Gastroesophageal sphincter (tissue), 4 donors: Measurements from ENCODE around the gene RBBP8NL. TPM values are rescaled to one million over a fixed set of nuclear protein-coding genes. Genes with fewer than 3 reads are reported as not detected.

Experiments used
- ATAC-seq: fragments of 150-250 bp; one replicate; pipeline ENCODE4 v1.9.1; 2016; ENCODE audit warnings: mild to moderate bottlenecking, moderate library complexity
- H3K27ac ChIP-seq, 4 donors: fragments of 200-600 bp; sonication (generic) in 3 of 4; 1 replicate in 3 of 4; 2 replicates in 1 of 4; pipeline ENCODE4 v1.5.1; 2016 to 2019
- H3K27me3 ChIP-seq: fragments of 200-600 bp; sonication (generic); one replicate; pipeline ENCODE4 v1.5.1; 2019
- H3K36me3 ChIP-seq, 2 donors: fragments of 200-600 bp; sonication (generic); one replicate each; pipeline ENCODE4 v1.5.1; 2019; ENCODE audit warnings: control low read depth in 1 of 2
- H3K4me1 ChIP-seq, 3 donors: fragments of 200-600 bp; sonication (generic); 1 replicate in 2 of 3; 2 replicates in 1 of 3; pipeline ENCODE4 v1.5.1; 2016 to 2019; ENCODE audit warnings: control low read depth in 2 of 3
- H3K4me3 ChIP-seq, 2 donors: fragments of 200-600 bp; sonication (generic); one replicate each; pipeline ENCODE4 v1.5.1; 2019; ENCODE audit warnings: mild to moderate bottlenecking in 1 of 2, moderate library complexity in 1 of 2
- H3K9me3 ChIP-seq, 3 donors: fragments of 200-600 bp; sonication (generic); one replicate each; pipeline ENCODE4 v1.5.1; 2017 to 2019; ENCODE audit warnings: control low read depth in 2 of 3
- CTCF ChIP-seq, 4 experiments: fragments of 200-600 bp in 2 of 4; fragments of 450-650 bp in 2 of 4; sonication (generic) in 1 of 4; IDR thresholded peaks; one replicate each; pipeline ENCODE4 v1.5.1; 2017 to 2019; ENCODE audit warnings: antibody characterized with exemption in 4 of 4, mild to moderate bottlenecking in 2 of 4, moderate library complexity in 2 of 4
- EP300 ChIP-seq: sonication (generic); formaldehyde crosslinking; IDR thresholded peaks from one replicate; pipeline ENCODE4 v1.6.1; 2017; ENCODE audit warnings: antibody characterized with exemption, mild to moderate bottlenecking
- POLR2A ChIP-seq, 2 donors: fragments of 450-650 bp; IDR thresholded peaks; one replicate each; pipeline ENCODE4 v1.6.1; 2017; ENCODE audit warnings: antibody characterized with exemption in 2 of 2, mild to moderate bottlenecking in 2 of 2, moderate library complexity in 1 of 2
- POLR2AphosphoS5 ChIP-seq: sonication (generic); formaldehyde crosslinking; IDR thresholded peaks from one replicate; pipeline ENCODE4 v1.6.1; 2017; ENCODE audit warnings: antibody characterized with exemption
- WGBS, 2 donors: methylation state at CpG; one replicate each; pipeline ENCODE4 v1.1.5; 2018; ENCODE audit warnings: low coverage in 1 of 2; 5-methylcytosine and 5-hydroxymethylcytosine counted together
- total RNA-seq, 4 donors: library from RNA; depleted of rRNA; stranded (reverse); fragments of >200 nt; gene quantifications; one replicate each; pipeline ENCODE4 v1.1.0, GENCODE V29; 2016

RBBP8NL gene
- total RNA-seq, 4 donors from 2014 or later: 0.20 TPM; not detected in 3

- Histone ChIP-seq H3K4me3 (peak overlapping the region in 1 of 2 donors; percentile 93), H3K4me1 (peaks cover 9 to 91% (median 50%) of the 10 kb centered on the region in 3 donors), H3K27ac (peak overlapping the region; percentile 84 to 97 (median 92)), H3K27me3 (peaks cover 8% of the 10 kb centered on the region), H3K36me3 (no peaks in the 10 kb centered on the region), H3K9me3 (no peaks in the 10 kb centered on the region)
- TF ChIP-seq CTCF (IDR thresholded peaks at IDR 0.05) (peak in 2 of 4 experiments; percentile 46 to 54), POLR2A (IDR thresholded peaks at IDR 0.05) (peak in 1 of 2 donors; percentile 10), POLR2AphosphoS5 (peak; percentile 81), EP300 (no peak)
- 6 to 29% methylated on average over 3 to 8 of the region's 28 CpGs for WGBS, 2 donors
- ATAC-seq: peak; percentile 9
Observed at GRCh38 chr20:62368976-62369814, 58.1 kb downstream of the RBBP8NL start.

DNA sequence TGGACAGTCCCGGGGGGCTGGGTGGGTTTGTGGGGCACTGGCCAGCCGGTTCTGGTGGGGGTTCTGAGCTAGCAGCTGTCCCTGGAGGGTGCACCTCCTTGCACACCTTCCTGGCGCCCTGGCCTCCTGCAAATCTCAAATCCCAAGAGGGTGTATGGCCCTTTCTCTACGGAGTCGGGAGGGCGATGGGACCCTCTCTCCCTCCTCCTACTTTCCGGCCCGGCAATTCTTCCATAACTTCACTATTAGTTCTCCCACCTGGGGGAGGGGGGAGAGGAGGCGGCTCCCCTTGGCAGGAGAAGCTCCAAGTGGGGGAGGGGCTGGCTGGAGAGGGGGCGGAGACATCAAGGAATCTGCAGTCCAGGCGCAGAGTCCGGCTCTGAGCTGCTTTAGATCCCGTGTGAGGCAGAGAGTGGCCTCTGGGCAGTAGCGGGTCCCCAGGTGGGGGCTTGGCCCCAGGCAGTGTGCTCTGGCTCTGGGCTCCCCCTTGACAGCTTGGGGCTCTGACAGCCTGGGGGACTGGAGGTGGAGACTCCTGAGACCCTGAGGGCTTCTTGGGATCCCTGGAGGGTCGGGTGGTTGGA, 58.9 kb downstream of the RBBP8NL start:
- H3K27ac ChIP-seq: peak overlapping the region; percentile 84 to 97 (median 92)
- peaks cover 8% of the 10 kb centered on the region for H3K27me3 ChIP-seq
- peaks cover 9 to 92% (median 55%) of the 10 kb centered on the region in 3 donors for H3K4me1 ChIP-seq
- no peaks in the 10 kb centered on the region for H3K36me3 ChIP-seq
- ATAC-seq: no peak
- H3K4me3 ChIP-seq: peak overlapping the region in 1 of 2 donors; percentile 93
- no peak for TF ChIP-seq POLR2AphosphoS5
- WGBS, 2 donors: 0% methylated on average over 5 of the region's 15 CpGs; no CpG with 5 or more reads in 1 of the 2 donors
- H3K9me3 ChIP-seq: no peaks in the 10 kb centered on the region

GRCh38 chr20:62367633-62368391, 59.5 kb downstream of the RBBP8NL start:
- H3K9me3 ChIP-seq: no peaks in the 10 kb centered on the region
- TF ChIP-seq POLR2A (IDR thresholded peaks at IDR 0.05) (no peak), EP300 (no peak), POLR2AphosphoS5 (peak; percentile 37), CTCF (IDR thresholded peaks at IDR 0.05) (no peak)
- WGBS, 2 donors: no CpG with 5 or more reads among the region's 37 CpGs
- peak overlapping the region; percentile 75 to 93 for H3K4me3 ChIP-seq
- no peaks in the 10 kb centered on the region for H3K36me3 ChIP-seq
- peaks cover 8% of the 10 kb centered on the region for H3K27me3 ChIP-seq
- peaks cover 9 to 98% (median 62%) of the 10 kb centered on the region in 3 donors for H3K4me1 ChIP-seq
- H3K27ac ChIP-seq: peak overlapping the region; percentile 84 to 97 (median 92)
- no peak for ATAC-seq

GRCh38 chr20:62367136-62367632, 60.2 kb downstream of the RBBP8NL start, which contains the start of gene LAMA5:
Gene LAMA5 (minus strand): TSS chr20:62367312. CDS start chr20:62367245, 67 bp downstream.
- Histone ChIP-seq H3K36me3 (no peaks in the 10 kb centered on the region), H3K27ac (peak within 1 kb of the TSS; percentile 84 to 97 (median 92)), H3K4me3 (peak within 1 kb of the TSS; percentile 75 to 93), H3K9me3 (no peaks in the 10 kb centered on the region), H3K27me3 (peaks cover 8% of the 10 kb centered on the region), H3K4me1 (peaks cover 9 to 98% (median 67%) of the 10 kb centered on the region in 3 donors)
- peak; percentile 58 for ATAC-seq
- no CpG with 5 or more reads among the region's 70 CpGs for WGBS, 2 donors
- TF ChIP-seq EP300 (no peak), CTCF (IDR thresholded peaks at IDR 0.05) (peak in 1 of 4 experiments; percentile 16), POLR2A (IDR thresholded peaks at IDR 0.05) (peak; percentile 68 to 93), POLR2AphosphoS5 (peak; percentile 75)
